ENCODE measurements around the gene FHIT.
"Not testable (repeated sequence)": the region's sequence is repeated elsewhere in the genome, so short reads cannot be mapped to it uniquely, and the experiment has no call there.

Gene FHIT

DNA sequence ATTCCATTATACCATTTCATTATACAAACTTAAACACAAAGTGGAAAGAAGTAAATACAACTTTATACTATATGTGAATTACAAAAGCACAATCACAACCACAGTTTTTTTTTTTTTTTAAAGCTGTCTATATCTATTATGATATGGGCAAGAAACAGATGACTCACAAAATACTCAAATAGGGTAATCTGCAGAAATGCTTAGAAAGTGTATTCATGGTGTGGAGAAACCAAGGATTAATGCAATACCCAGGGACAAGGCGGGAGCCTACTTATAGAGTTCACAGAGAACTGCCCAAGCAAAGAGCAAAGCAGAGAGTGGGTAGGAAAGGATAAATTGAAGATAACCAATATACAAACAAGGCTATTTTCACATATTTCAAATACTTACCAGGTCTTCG is 332.0 kb downstream of the FHIT start:
- DNase-seq (ENCODE audit: low read depth) = no peak

DNA sequence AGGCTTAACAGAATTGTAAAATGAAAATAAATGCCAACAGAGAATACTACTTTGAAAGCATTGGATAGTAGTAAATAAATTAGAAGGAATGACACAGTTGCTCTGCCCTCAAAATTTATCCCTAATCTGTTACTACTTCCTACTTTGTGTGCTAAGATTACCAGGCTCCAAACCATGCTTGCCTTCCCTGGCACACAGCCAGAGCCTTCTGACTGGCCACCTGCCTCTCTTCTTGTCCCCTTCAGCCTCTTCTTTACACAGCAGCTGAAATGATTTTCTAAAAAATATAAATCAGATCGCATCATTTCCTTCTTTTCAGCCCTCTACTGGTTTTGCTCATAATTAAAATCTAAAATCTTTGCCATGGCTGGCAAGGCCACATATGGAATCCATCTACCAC is 334.1 kb downstream of the FHIT start:
- no peak for DNase-seq (ENCODE audit: low read depth)

DNA sequence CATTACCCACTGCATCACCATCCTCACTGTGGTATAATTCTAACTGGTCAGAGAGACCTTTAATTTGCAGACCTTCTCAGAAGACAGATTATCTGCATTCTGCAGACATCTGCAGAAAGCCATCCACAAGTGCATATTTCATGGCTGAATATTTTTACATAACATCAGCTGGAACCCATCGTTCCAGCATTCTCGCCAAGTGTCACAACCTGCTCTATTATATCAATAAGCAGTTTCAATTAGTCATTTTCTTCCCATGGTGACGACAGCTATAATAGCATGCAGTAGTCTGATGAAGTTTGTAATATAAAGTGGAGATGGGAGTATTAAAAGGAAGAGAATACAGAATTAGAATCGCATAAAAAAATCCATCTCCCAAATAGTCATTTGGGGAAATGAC is 334.7 kb downstream of the FHIT start:
- DNase-seq (ENCODE audit: low read depth) = no peak

DNA sequence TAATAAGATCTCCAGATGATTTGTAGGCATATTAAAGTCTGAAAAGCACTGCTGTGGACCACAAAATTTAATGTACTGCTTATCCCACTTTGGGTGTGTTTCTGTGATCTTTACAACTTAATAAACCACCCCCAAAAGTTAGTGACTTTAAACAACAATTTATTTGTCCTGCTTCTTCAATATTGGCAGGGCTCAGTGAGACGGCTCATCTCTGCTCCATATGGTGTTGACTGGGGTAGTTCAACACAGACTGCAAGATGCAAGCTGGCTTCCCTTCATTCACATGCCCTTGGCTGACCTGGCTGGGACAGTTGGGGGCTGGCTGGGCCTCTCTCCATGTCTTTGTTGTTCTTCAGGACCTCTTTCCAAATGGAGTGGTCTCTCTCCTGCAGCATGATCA is 337.8 kb downstream of the FHIT start:
- DNase-seq (ENCODE audit: low read depth) = no peak

DNA sequence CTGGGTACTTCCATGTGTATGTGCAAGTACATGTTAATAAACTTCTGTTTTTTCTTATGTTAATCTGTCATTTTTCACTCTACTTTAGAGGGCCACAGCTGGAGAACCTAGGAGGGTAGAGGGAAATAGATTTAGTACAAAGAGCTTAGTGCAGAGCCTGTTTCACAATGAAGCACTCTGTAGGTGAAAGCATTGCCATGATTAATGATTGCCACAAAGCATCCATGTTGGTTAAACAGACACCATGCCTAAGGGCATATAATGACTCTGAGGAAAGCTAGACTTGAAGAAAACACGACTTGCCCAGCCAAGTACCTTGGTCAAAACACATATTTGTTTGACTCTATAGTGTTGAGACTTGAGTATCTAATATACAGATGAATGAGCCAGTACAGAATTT is 338.4 kb downstream of the FHIT start:
- DNase-seq (ENCODE audit: low read depth) = no peak

DNA sequence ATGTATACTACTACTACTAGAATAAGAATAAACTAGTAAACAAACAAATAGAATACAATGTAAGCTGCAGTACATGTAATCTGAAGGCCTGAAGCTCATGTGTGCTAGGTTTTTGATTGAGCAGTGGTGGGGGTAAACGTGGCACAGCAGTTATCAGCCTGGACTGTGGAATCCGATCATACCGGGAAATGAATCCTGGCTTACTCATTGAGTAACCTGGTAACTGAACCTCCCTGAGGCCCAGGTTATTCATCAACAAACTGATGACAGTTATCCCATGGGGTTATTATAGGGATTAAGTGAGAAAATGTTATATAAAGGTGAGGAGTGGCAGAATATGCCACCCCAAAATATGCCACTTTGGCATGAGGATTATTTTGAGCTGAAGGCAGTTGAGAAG is 339.1 kb downstream of the FHIT start:
- no peak for DNase-seq (ENCODE audit: low read depth)

DNA sequence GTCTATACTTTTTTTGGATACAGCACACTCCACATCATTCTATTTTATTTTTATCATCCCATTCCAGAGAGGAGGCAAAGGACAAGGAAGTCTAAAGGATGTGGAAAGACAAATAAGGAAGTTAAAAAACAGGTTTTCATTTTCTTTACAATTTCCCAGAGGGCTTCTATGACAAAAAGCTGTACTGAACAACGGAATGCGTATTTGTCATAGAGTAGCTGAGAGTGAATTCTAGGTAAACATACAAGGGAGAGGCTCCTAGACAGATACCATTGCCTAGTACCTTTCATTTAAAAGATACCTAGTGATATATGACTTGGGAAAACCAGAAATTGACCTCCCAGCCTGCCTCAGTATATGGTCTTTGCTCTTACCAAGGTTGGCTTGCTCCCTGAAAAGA is 341.7 kb downstream of the FHIT start:
- DNase-seq (ENCODE audit: low read depth) = no peak

DNA sequence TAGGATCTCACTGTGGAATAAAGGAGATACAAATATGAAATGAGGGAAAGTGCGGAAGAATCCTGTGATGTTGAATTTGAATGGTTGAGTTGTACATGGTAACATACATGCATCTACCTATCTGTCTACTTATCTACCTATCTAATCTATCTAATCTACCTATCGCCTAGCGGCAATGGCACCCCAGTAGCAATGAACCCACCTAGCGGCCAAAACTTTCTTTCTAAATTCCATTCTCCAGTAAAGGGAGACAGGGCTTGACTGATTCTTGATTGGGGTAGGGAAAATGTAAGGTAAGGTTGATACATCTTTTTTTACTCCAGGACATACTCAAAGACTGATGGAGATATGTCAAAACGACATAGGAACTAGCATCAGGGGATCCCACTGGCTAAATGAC is 345.0 kb downstream of the FHIT start:
- DNase-seq (ENCODE audit: low read depth) = no peak

DNA sequence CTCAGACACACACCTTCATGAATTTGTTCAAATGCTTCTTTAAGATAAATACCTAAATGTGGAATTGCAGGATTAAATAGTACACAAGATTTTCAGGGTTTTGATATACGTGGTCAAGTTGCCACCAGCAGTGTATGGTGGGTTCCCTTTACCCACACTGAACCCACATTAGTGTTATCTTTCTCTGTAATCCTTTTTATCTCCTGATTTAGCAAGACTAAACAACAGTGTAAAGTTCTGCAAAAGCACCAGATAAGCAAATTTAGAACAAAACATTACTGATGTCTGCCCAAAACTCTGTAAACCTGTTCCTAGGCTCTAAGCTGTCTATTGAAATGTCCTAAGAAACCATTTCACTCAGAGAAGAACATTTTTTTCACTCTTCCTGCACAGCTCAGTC is 352.9 kb downstream of the FHIT start:
- DNase-seq (ENCODE audit: low read depth) = no peak

DNA sequence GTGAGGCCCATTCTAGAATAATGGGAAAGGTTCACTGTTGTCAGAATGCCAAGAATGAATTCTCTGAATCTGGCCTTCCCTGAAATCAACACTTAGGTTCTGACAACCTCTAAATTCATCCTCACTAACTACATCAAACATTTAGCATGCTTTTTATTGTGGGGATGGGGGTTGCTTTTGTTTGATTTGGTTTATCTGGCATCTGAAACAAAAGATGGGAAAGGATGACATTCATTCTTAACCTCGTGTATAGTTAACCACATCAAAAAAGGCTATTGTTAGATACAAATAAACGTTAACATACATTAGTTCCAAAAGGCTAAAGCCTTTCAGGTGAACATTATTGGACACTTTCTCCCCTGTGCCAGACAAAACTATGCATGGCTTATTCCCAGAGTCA is 357.3 kb downstream of the FHIT start:
- no peak for DNase-seq (ENCODE audit: low read depth)

DNA sequence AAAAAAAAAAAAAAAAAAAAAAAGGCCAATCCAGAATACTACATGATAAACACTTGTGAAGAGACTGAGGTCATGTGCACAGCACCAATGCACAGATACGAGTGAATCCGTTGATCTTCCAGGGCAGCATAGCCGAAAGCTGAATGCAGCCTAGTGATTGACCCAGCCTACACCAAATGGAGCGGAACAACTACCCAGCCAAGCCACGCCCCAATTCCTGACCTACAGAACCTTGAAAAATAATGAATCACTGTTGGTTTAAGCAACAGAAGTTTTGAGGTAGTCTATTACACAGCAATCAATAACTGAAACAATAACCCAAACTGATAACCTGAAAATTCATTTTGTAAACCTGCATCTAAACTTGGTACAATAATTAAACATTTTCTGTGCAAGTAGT is 361.0 kb downstream of the FHIT start:
- DNase-seq (ENCODE audit: low read depth) = no peak

DNA sequence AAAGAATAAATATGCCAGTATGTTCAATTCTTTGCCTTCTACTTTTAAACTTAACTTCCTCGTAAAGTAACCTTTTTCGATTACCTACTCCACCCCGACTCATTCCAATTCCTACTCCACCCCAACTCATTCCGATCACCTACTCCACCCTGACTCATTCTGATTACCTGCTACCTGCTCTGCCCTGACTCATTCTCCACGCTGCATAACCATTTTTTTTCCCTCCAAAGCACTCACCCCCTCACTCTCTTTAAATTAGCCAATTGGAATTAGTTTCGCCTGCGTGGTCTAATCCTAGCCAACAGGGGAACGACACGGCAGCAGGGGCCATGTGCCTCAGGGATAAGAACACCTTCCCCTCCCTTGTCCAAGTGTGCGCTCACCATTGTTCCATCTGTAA is 362.3 kb downstream of the FHIT start:
- DNase-seq (ENCODE audit: low read depth) = not testable (repeated sequence)

DNA sequence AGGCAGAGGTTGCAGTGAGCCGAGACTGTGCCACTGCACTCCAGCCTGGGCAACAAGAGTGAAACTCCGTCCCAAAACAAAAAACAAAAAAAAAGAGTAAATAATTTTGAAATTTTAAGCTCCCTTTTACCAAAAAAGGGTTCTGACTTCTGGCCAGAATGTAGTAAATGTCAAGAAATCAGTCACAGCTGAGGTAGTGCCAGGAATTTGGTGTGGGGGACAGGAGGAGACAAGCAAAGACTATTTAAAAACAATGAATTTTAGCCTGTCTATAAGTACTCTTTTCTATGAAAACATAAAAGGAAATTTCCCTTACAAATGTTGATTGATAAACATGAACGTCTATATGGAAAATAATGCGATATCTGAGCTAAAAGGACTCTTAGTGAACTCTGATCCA is 363.7 kb downstream of the FHIT start:
- DNase-seq (ENCODE audit: low read depth) = no peak

DNA sequence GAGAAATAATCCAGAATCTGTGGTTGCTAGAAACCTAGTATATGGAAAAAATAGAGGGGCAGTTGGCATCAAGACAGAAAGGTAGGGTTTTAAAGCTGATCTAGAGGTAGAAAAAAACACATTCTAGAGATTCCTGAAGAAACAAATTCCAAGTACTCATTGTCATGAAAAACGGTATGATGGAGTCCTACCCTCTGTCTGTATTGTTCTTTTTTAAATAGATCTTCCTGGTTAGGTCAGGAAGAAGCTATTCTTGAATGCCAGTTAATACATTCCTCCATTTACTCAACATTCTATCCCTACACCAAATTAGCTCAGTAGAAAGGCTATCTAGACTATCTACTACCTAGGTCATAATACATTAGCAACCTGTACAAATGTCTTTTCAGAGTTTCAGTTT is 364.7 kb downstream of the FHIT start:
- DNase-seq (ENCODE audit: low read depth) = no peak

DNA sequence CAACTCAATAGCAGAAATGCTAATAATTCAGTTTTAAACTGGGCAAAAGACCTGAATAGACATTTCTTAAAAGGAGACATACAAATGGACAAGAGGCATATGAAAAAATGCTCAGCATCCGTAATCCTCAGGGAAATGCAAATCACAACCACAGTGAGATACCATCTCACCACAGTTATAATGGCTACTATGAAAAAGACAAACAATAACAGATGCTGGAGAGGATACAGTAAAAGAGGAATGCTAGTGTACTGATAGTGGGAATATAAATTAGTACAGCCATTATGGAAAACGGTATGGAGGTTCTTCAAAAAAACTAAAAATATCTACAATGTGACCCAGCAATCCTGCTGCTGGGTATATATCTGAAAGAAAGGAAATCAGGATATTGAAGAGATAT is 367.2 kb downstream of the FHIT start:
- no peak for DNase-seq (ENCODE audit: low read depth)

DNA sequence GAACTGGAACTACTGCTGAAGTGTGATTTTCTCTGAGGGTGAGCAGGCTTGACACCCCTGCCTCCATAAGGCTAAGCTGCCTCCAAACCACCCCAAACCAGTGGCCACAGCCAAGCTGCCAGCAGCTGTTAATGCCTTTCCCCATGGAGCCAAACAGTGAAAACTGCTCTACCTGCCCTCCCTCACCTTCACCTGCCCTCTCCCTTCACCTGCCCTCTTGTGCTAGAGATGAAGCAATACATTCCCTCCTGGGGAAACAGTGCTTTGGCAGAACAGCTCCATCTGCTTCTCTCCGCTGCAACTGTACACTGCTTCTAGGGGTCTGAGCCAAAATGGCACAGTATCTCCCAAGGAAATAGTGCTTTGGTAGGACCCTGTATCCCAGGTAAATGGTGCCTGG is 374.1 kb downstream of the FHIT start:
- DNase-seq (ENCODE audit: low read depth) = no peak

DNA sequence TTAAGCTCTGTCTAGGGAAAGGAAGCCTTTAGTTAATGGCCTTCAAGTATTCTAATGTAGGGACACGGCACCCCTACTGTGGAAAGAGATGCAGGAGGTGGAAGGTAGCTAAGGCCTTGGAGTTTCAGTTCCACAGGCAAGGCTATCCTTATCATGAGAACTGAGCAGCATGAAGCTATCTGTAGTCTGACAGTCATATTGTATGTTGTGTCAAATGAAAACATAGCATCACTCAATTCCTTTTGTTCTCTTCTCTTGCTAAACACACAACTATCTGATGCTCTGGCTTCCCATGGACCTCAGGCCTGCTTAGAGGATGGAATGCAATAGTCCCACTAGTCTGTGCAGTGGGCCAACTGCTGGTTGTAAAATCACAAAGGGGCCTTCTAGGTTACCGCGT is 380.9 kb downstream of the FHIT start:
- no peak for DNase-seq (ENCODE audit: low read depth)

DNA sequence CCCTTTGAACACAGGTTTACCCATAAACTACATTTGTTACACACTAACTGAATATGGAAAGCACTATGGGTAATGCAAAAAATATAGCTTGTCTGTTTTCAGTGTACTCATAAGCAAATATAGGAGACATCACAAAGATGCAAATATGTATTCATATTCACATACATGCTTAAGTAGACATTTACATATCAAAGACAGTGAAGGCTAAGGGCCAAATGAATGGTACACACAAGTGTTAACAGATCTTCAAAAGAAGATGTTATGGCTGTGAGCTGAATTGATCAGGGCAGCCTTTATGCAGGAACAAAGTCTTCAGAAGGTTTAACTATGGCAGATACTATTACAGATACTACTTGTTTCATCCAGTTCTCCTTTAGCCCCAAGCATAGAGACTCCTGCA is 384.1 kb downstream of the FHIT start:
- DNase-seq (ENCODE audit: low read depth) = no peak

DNA sequence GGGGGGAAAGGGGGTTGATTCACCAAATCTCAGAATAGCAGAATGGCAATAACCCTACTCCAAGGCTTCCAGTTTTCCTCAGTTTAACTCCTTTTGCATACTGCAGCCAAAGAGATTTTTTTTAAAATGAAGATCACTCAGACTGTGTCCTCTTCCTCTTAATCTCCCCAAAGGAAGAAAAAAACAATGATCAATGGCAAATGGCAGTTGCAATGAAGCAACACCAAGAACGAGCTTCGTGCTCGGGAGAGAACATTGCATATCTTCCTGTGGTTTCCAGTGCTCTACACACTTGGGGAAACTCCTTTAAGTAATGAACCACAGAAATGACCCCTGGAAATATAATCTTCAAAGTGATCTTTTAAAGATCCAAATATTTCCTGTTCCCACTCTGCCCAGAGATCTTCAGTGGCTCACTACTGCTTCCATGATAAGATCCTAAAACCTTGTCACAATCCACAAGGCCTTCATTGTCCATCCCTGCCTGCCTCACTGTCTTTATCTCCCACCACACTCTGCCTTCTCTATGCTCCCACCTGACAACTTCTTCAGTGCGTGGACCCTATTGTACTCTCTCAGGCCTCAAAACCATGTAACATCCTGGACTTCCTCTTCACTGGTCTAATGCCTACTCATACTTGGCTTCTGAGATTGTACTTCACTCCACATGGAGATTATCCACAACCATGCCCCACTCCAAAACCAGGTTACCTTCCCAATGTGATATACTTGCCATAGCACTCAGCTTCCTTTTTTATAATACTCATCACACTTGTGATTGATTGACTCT is 394.8 kb downstream of the FHIT start:
- DNase-seq (ENCODE audit: low read depth) = no peak

DNA sequence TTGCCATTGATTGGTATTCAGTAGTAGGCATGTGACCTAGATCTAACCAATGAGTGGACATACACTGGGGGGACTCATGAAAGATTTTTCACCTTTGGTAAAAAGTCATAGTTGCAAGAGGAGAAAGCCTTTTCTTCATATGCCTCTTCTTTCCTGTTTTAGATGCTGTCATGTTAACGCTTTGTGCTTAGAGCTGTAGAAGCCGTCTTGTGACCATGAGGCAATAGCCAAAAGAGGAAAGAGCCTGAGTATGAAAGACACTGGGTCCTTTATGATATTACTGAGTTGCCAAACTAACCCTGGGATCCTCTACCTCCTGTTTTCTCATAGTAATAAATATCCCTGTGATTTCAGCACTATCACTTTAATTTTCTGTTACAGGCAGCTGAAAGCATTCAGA is 396.0 kb downstream of the FHIT start:
- DNase-seq (ENCODE audit: low read depth) = no peak

DNA sequence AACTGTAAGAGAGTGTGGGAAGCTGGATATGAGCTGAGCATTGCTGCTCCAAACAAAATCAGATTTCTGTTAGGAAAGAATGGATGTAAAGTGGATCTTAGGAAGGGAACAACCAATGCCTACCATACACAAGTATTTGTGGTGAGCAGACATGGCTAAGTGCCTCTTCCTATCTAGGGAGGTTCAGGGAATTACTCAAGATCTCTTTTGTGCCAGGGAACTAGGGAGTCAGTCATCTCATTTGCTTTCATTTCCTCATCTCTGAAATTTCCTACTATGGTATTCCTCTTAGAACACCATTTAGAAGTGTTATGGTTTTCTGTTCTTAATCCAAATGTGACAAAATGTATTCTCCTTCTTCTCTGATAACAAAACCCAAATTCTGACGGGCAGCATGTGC is 396.5 kb downstream of the FHIT start:
- peak; percentile 2 for DNase-seq (ENCODE audit: low read depth)

DNA sequence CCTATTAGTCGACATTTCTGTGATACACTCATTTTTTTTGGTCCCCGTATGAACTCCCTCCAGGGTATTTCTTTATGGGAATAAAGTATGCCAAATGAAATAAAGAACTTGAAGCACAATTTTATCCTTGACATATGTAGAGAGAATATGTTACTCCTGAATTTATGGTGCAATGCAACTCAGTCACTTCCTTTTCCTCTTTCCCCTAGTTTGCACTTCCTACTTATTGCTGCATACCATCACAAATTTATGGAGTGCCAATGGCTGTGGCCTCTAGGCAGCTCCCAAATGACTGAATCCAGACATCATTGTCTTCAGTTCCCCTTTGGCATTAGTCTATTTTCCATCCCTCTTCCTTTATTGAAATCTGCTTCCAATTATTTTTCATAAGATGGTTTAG is 403.5 kb downstream of the FHIT start:
- DNase-seq (ENCODE audit: low read depth) = no peak

DNA sequence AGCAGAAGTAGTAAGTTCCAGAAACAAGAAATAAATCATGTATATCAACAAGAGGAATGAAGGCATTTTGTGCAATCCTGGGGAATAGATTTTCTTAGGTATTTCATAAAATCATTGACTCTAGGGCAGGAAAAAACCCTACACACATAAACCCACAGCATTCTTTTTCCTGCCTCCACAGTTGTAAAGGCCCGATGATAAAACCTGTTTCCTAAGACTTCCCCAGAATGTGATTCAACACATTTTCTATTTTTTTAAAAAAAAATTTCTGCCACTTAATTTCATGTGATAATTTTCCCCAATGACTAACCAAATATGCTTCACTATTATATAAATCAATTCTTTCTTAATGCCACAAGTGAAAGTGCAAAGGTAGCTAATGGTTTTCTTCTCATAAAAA is 407.0 kb downstream of the FHIT start:
- no peak for DNase-seq (ENCODE audit: low read depth)

DNA sequence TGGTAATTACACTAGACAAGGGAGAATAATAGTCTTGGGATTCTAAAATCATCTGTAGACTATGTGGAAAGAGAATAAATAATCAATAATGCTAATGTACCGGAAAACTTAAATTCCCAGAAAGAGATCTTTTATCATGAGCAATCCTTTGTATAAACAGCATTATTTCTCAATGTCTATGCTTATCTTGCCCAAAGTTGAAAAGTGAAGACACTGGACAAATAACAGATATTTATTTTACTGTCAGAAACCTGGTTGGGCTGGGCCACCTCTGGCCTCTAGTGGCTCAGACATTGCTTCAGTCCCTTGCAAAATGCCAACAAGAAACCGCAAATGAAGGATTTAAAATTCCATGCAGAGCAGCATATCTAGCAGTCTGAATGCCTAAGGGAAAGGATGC is 409.9 kb downstream of the FHIT start:
- DNase-seq (ENCODE audit: low read depth) = peak; percentile 1

DNA sequence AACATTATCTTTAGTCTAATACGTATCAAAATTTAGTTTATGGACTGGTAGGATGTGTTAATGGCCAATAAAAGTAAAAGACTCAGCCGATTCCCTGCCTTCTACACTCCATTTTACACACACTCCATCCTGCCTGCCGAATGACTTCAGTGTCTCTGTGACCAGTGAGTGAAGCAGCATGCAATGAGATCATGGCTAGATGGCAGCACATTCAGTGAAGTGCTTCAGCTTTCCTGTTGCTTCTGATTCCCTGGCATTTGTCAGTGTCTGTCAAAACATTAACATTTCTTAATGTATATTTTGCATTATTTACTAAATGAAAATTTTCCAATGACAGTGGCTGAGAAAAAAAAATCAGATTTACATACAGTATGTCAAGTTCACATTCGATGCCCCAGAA is 412.0 kb downstream of the FHIT start:
- DNase-seq (ENCODE audit: low read depth) = no peak
